Breast epithelium (tissue), 4 donors: ENCODE results near the gene RAX2. TPM values are rescaled to one million over a fixed set of nuclear protein-coding genes. Genes with fewer than 3 reads are reported as not detected.

Experiments
- DNase-seq, 2 donors: peaks; one replicate each; pipeline ENCODE4 v3.0.0-alpha.2; 2019; ENCODE audit warnings: low spot score in 2 of 2
- H3K27ac ChIP-seq, 2 donors: fragments of 200-600 bp; sonication (generic) in 1 of 2; one replicate each; pipeline ENCODE4 v1.5.1; 2016 to 2019; ENCODE audit warnings: mild to moderate bottlenecking in 1 of 2
- H3K27me3 ChIP-seq, 2 donors: fragments of 200-600 bp; sonication (generic) in 1 of 2; one replicate each; pipeline versions ENCODE4 v1.5.1 to v1.6.0; 2017 to 2019; ENCODE audit warnings: control low read depth in 1 of 2, mild to moderate bottlenecking in 1 of 2
- H3K36me3 ChIP-seq: fragments of 200-600 bp; one replicate; pipeline ENCODE4 v1.5.1; 2019
- H3K4me1 ChIP-seq, 2 donors: fragments of 200-600 bp; sonication (generic); one replicate each; pipeline ENCODE4 v1.5.1; 2016 to 2019; ENCODE audit warnings: control low read depth in 1 of 2
- H3K4me3 ChIP-seq, 3 donors: fragments of 200-600 bp; sonication (generic); 1 replicate in 2 of 3; 2 replicates in 1 of 3; pipeline ENCODE4 v1.5.1; 2016 to 2019; ENCODE audit warnings: mild to moderate bottlenecking in 3 of 3, moderate library complexity in 2 of 3
- H3K9me3 ChIP-seq, 2 donors: fragments of 200-600 bp; sonication (generic) in 1 of 2; one replicate each; pipeline ENCODE4 v1.5.1; 2016 to 2019; ENCODE audit warnings: control low read depth in 1 of 2
- CTCF ChIP-seq, 3 donors: fragments of 450-650 bp; IDR thresholded peaks; one replicate each; pipeline ENCODE4 v1.5.1; 2016 to 2017; ENCODE audit warnings: antibody characterized with exemption in 3 of 3, mild to moderate bottlenecking in 3 of 3, moderate library complexity in 3 of 3
- POLR2A ChIP-seq: fragments of 450-650 bp; IDR thresholded peaks from one replicate; pipeline ENCODE4 v1.6.1; 2016; ENCODE audit warnings: antibody characterized with exemption, mild to moderate bottlenecking, moderate library complexity
- POLR2AphosphoS5 ChIP-seq, 3 donors: sonication (generic); formaldehyde crosslinking; IDR thresholded peaks; one replicate each; pipeline ENCODE4 v1.6.1; 2017; ENCODE audit warnings: antibody characterized with exemption in 3 of 3
- intact Hi-C: fragments of 100-400 bp; cut with DNase I; formaldehyde crosslinking; loops from one replicate; pipeline ENCODE4 v1.15.1; 2023; ENCODE audit warnings: low total_unique reads
- total RNA-seq, 3 donors: library from RNA; depleted of rRNA; stranded (reverse); fragments of >200 nt; gene quantifications; one replicate each; pipeline ENCODE4 v1.1.0, GENCODE V29; 2016

Gene RAX2
- total RNA-seq, 3 donors from 2014 or later: 0.66 TPM; not detected in 2

DNA sequence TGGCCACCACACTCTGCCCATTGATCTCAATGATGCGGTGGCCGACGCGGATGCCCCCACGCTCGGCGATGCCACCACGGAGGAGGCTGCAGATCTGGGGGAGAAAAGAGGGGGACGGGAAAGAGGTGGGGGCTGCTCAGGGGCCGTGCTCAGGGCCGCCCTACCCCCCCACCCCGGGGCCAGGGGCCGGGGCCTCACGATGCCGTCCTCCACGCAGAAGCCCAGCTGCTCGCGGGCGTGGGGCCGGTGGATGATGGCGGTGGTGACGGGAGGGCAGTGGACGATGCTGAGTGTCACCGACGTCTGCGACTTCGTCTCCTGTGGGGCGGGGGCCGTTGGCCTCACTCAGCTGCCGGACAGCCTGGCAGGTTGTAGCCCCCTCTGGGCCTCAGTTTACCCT lies 20.8 kb downstream of the RAX2 start:
- no peaks in the 10 kb centered on the region for H3K4me1 ChIP-seq
- H3K27me3 ChIP-seq: no peaks in the 10 kb centered on the region
- intact Hi-C loops: no loop called here
- TF ChIP-seq CTCF (IDR thresholded peaks at IDR 0.05): no peak
- no peak for TF ChIP-seq POLR2A
- no peak for TF ChIP-seq POLR2AphosphoS5 (IDR thresholded peaks at IDR 0.05)
- DNase-seq: no peak
- no peak overlapping the region for H3K27ac ChIP-seq
- no peak overlapping the region for H3K4me3 ChIP-seq
- H3K36me3 ChIP-seq: no peaks in the 10 kb centered on the region
- no peaks in the 10 kb centered on the region for H3K9me3 ChIP-seq

DNA sequence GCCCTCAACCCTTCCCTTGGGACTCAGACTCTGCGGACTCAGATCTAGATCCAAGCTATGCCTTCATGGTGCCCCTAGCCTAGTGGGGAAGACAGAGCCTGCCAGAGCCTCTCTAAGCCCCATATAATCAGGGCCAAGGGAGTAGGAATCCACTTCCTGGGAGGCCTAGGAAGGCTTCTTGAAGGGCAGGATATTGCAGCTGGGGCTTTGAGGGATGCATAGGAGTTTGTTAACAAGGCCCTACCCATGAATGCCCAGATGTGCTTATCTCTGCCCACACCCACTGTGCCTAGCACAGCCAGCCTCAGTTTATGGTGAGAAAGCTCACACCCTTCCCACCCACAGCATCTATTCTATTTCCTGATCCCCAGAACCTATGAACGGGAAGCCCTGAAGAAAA lies 21.8 kb downstream of the RAX2 start:
- Histone ChIP-seq H3K9me3 (no peaks in the 10 kb centered on the region), H3K4me3 (no peak overlapping the region), H3K36me3 (no peaks in the 10 kb centered on the region), H3K27ac (no peak overlapping the region), H3K27me3 (no peaks in the 10 kb centered on the region), H3K4me1 (no peaks in the 10 kb centered on the region)
- TF ChIP-seq POLR2AphosphoS5 (IDR thresholded peaks at IDR 0.05) (no peak), POLR2A (no peak), CTCF (IDR thresholded peaks at IDR 0.05) (no peak)
- DNase-seq: no peak
- intact Hi-C loops: no loop called here

DNA sequence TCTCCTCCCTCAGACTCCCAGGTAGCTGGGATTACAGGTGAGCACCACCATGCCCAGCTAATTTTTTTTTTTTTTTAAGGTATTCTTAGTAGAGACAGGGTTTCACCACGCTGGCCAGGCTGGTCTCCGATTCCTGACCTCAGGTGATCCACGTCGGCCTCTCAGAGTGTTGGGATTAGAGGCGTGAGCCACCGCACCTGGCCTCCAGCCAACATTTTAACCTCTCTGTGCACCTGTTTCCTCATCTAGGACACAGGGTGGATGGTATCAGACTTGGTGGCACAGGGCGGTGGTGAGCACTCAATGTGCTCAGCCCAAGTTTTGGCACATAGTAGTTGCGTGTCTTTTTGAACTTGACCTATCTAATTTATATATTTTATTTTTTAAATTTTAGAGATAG lies 23.1 kb downstream of the RAX2 start:
- intact Hi-C loops: no loop called here
- Histone ChIP-seq H3K27me3 (no peaks in the 10 kb centered on the region), H3K4me1 (no peaks in the 10 kb centered on the region), H3K36me3 (no peaks in the 10 kb centered on the region), H3K27ac (no peak overlapping the region), H3K9me3 (no peaks in the 10 kb centered on the region), H3K4me3 (no peak overlapping the region)
- DNase-seq: no peak
- TF ChIP-seq POLR2AphosphoS5 (IDR thresholded peaks at IDR 0.05) (no peak), CTCF (IDR thresholded peaks at IDR 0.05) (no peak), POLR2A (no peak)

GRCh38 chr19:3746371-3747056 lies 25.5 kb downstream of the RAX2 start:
- TF ChIP-seq CTCF (IDR thresholded peaks at IDR 0.05) (no peak), POLR2AphosphoS5 (IDR thresholded peaks at IDR 0.05) (no peak), POLR2A (no peak)
- Histone ChIP-seq H3K36me3 (no peaks in the 10 kb centered on the region), H3K27ac (no peak overlapping the region), H3K4me1 (no peaks in the 10 kb centered on the region), H3K9me3 (no peaks in the 10 kb centered on the region), H3K27me3 (no peaks in the 10 kb centered on the region), H3K4me3 (no peak overlapping the region)
- intact Hi-C loops: no loop called here
- no peak for DNase-seq

DNA sequence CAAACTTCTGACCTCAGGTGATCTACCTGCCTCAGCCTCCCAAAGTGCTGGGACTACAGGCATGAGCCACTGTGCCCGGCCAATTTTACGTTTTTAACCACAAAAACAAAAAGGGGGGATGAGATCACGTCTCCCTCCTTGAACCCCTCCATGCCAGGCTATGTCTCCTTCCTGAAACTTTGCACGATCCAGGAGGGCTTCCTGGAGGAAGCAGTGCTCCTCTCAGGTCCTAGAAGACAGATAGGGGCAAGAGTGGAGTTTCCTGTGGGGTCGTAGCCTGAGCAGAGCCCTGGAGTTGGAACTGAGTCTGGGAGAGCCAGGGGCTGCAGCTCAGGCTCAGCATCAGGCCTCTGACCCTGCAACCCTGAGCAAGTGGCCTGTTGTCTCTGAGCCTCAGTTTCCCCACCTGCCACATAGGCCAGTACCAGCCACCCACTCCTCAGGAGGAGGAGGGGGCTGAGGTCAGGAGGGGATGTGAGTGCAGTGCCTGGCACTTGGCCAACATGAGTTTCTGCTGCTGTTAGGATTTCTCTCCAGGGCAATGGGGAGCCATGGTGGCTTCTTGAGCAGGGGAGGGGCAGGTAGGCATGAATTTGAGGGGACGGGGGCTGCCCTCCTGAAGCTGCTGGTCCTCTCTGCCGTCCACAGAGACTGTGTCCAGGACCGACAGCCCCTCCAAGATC lies 26.5 kb downstream of the RAX2 start:
- DNase-seq: no peak
- H3K4me3 ChIP-seq: no peak overlapping the region
- intact Hi-C loops: no loop called here
- no peaks in the 10 kb centered on the region for H3K27me3 ChIP-seq
- no peaks in the 10 kb centered on the region for H3K36me3 ChIP-seq
- H3K27ac ChIP-seq: no peak overlapping the region
- TF ChIP-seq CTCF (IDR thresholded peaks at IDR 0.05): no peak
- no peak for TF ChIP-seq POLR2A
- no peak for TF ChIP-seq POLR2AphosphoS5 (IDR thresholded peaks at IDR 0.05)
- no peaks in the 10 kb centered on the region for H3K4me1 ChIP-seq
- H3K9me3 ChIP-seq: no peaks in the 10 kb centered on the region
